Measurements from ENCODE around the gene CEP192.

GRCh38 chr18:12976305-12976704, 14.9 kb upstream of the CEP192 start:
- TF ChIP-seq POLR2A (IDR thresholded peaks at IDR 0.05), result no peak
- TF ChIP-seq, protein P1, sequence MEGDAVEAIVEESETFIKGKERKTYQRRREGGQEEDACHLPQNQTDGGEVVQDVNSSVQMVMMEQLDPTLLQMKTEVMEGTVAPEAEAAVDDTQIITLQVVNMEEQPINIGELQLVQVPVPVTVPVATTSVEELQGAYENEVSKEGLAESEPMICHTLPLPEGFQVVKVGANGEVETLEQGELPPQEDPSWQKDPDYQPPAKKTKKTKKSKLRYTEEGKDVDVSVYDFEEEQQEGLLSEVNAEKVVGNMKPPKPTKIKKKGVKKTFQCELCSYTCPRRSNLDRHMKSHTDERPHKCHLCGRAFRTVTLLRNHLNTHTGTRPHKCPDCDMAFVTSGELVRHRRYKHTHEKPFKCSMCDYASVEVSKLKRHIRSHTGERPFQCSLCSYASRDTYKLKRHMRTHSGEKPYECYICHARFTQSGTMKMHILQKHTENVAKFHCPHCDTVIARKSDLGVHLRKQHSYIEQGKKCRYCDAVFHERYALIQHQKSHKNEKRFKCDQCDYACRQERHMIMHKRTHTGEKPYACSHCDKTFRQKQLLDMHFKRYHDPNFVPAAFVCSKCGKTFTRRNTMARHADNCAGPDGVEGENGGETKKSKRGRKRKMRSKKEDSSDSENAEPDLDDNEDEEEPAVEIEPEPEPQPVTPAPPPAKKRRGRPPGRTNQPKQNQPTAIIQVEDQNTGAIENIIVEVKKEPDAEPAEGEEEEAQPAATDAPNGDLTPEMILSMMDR (IDR thresholded peaks at IDR 0.05), result no peak
